IMR-90 (cell line): ENCODE measurements around the gene VAMP5. TPM values are rescaled to one million over a fixed set of nuclear protein-coding genes. Genes with fewer than 3 reads are reported as not detected.

Experiments
- ATAC-seq: fragments of 200-7000 bp; cut with Tn5 transposase; 2 replicates; pipeline ENCODE4 v1.9.1; 2020; ENCODE audit warnings: low read depth, mild to moderate bottlenecking, moderate library complexity
- BruUV-seq: library from RNA; stranded (reverse); fragments of 400-500 nt; replicated peaks from 2 replicates; lab custom pipeline; 2021; lab: Mats Ljungman, UMichigan
- CTCF ChIA-PET: fragments of 300-600 bp; formaldehyde crosslinking; extraction: SDS; loops from one replicate; lab custom pipeline; 2021; ENCODE audit warnings: antibody characterized with exemption; lab: Yijun Ruan, JAX
- POLR2A ChIA-PET: fragments of 300-600 bp; sonication (Branson Sonifier 250); formaldehyde crosslinking; loops from one replicate; lab custom pipeline; 2022; ENCODE audit warnings: antibody characterized with exemption; ENCODE audit not compliant: unreplicated experiment; lab: Charles Lee
- DNase-seq: peaks from one replicate; pipeline ENCODE4 v3.0.0; 2013
- H2AFZ ChIP-seq: replicated peaks from 2 replicates; pipeline ENCODE3; 2013; ENCODE audit warnings: low read length, mild to moderate bottlenecking; ENCODE audit not compliant: poor library complexity
- H2AK5ac ChIP-seq: 2 replicates; pipeline ENCODE4 v1.6.1; 2013; ENCODE audit warnings: low read depth, low read length, inconsistent platforms
- H2AK9ac ChIP-seq: replicated peaks from 2 replicates; pipeline ENCODE3; 2013; ENCODE audit warnings: mild to moderate bottlenecking, low read depth, low read length, moderate library complexity; ENCODE audit not compliant: poor library complexity
- H2BK120ac ChIP-seq: 2 replicates; pipeline ENCODE4 v1.6.1; 2013; ENCODE audit warnings: low read depth, low read length, inconsistent platforms
- H2BK15ac ChIP-seq: 3 replicates; pipeline ENCODE4 v1.6.1; 2013; ENCODE audit warnings: low read depth, low read length, inconsistent platforms
- H2BK20ac ChIP-seq: 2 replicates; pipeline ENCODE4 v1.6.1; 2013; ENCODE audit warnings: low read depth, mild to moderate bottlenecking, inconsistent platforms, low read length, moderate library complexity
- H2BK5ac ChIP-seq: 2 replicates; pipeline ENCODE4 v1.6.1; 2013; ENCODE audit warnings: mild to moderate bottlenecking, low read depth, low read length, inconsistent platforms; ENCODE audit not compliant: poor library complexity, severe bottlenecking
- H3K14ac ChIP-seq: replicated peaks from 2 replicates; pipeline ENCODE4 v1.6.1; 2013; ENCODE audit warnings: low read depth, low read length, inconsistent platforms
- H3K18ac ChIP-seq: 2 replicates; pipeline ENCODE4 v1.6.1; 2013; ENCODE audit warnings: low read depth, low read length, control low read depth
- H3K23ac ChIP-seq: 2 replicates; pipeline ENCODE4 v1.6.1; 2013; ENCODE audit warnings: low read depth, low read length, inconsistent platforms
- H3K27ac ChIP-seq: 2 replicates; pipeline ENCODE4 v1.5.1; 2013; ENCODE audit warnings: mild to moderate bottlenecking, control low read depth, low read length; ENCODE audit not compliant: insufficient read depth
- H3K27me3 ChIP-seq: 2 replicates; pipeline ENCODE4 v1.6.1; 2013; ENCODE audit warnings: low read length; ENCODE audit not compliant: control insufficient read depth, insufficient read depth
- H3K36me3 ChIP-seq: 2 replicates; pipeline ENCODE4 v1.6.1; 2013; ENCODE audit warnings: low read length, mixed read lengths; ENCODE audit not compliant: control insufficient read depth, insufficient read depth
- H3K4ac ChIP-seq: 2 replicates; pipeline ENCODE4 v1.6.1; 2013; ENCODE audit warnings: low read depth, low read length, inconsistent platforms
- H3K4me1 ChIP-seq: 2 replicates; pipeline ENCODE4 v1.6.1; 2013; ENCODE audit warnings: low read length, mixed read lengths; ENCODE audit not compliant: control insufficient read depth, insufficient read depth
- H3K4me2 ChIP-seq: 2 replicates; pipeline ENCODE4 v1.6.1; 2013; ENCODE audit warnings: low read depth, mild to moderate bottlenecking, control low read depth, low read length, moderate library complexity
- H3K4me3 ChIP-seq: 2 replicates; pipeline ENCODE4 v1.5.1; 2013; ENCODE audit warnings: low read depth, mild to moderate bottlenecking, control low read depth, low read length, moderate library complexity; ENCODE audit not compliant: insufficient read depth
- H3K56ac ChIP-seq: 2 replicates; pipeline ENCODE4 v1.6.1; 2013; ENCODE audit warnings: low read length, inconsistent platforms; ENCODE audit not compliant: insufficient read depth; ENCODE audit errors: extremely low read depth
- H3K79me1 ChIP-seq, 2 experiments: 2 replicates each; pipeline ENCODE4 v1.6.1; 2013; ENCODE audit warnings: low read length in 2 of 2, inconsistent platforms in 1 of 2, low read depth in 1 of 2
- H3K9ac ChIP-seq: 2 replicates; pipeline ENCODE4 v1.6.1; 2013; ENCODE audit warnings: low read depth, low read length, control low read depth
- H3K9me1 ChIP-seq: 2 replicates; pipeline ENCODE4 v1.6.1; 2013; ENCODE audit warnings: low read length, inconsistent platforms; ENCODE audit not compliant: insufficient read depth
- H3K9me3 ChIP-seq: 2 replicates; pipeline ENCODE4 v1.6.1; 2013; ENCODE audit warnings: low read length; ENCODE audit not compliant: control insufficient read depth, insufficient read depth
- H4K20me1 ChIP-seq: 2 replicates; pipeline ENCODE4 v1.6.1; 2013; ENCODE audit warnings: low read length, inconsistent platforms; ENCODE audit not compliant: insufficient read depth
- H4K5ac ChIP-seq: 2 replicates; pipeline ENCODE4 v1.6.1; 2013; ENCODE audit warnings: mild to moderate bottlenecking, low read depth, low read length, control low read depth
- H4K8ac ChIP-seq, 2 experiments: 2 replicates each; pipeline ENCODE4 v1.6.1; 2013; ENCODE audit warnings: low read depth in 2 of 2, low read length in 2 of 2, control low read depth in 1 of 2, inconsistent platforms in 1 of 2
- H4K91ac ChIP-seq: 2 replicates; pipeline ENCODE4 v1.6.1; 2013; ENCODE audit warnings: low read depth, low read length, inconsistent platforms; ENCODE audit not compliant: insufficient read depth
- BHLHE40 ChIP-seq: fragments of 150-350 bp; IDR thresholded peaks from 2 replicates; pipeline ENCODE4 v1.6.1; 2016; ENCODE audit warnings: mild to moderate bottlenecking, low read depth, low read length
- CEBPB ChIP-seq: IDR thresholded peaks from 2 replicates; pipeline ENCODE4 v1.6.1; 2012; ENCODE audit warnings: low read depth, low read length, improper control_type of control experiment
- CHD1 ChIP-seq: IDR thresholded peaks from 2 replicates; pipeline ENCODE4 v1.6.1; 2012; ENCODE audit warnings: low read depth, low read length, improper control_type of control experiment
- CTCF ChIP-seq: conservative IDR thresholded peaks from 2 replicates; pipeline ENCODE4 v1.5.1; 2012; ENCODE audit warnings: mild to moderate bottlenecking, low read depth, low read length, improper control_type of control experiment
- ELK1 ChIP-seq: fragments of 150-350 bp; IDR thresholded peaks from 2 replicates; pipeline ENCODE4 v1.6.1; 2016; ENCODE audit warnings: low read depth, mild to moderate bottlenecking, low read length, moderate library complexity, borderline replicate concordance
- FOS ChIP-seq: fragments of 150-350 bp; IDR thresholded peaks from 2 replicates; pipeline ENCODE4 v1.6.1; 2016; ENCODE audit warnings: low read depth, low read length
- MAFK ChIP-seq: IDR thresholded peaks from 2 replicates; pipeline ENCODE4 v1.6.1; 2012; ENCODE audit warnings: low read depth, low read length, improper control_type of control experiment
- MXI1 ChIP-seq: IDR thresholded peaks from 2 replicates; pipeline ENCODE4 v1.6.1; 2012; ENCODE audit warnings: low read depth, mild to moderate bottlenecking, low read length, moderate library complexity, borderline replicate concordance
- NFE2L2 ChIP-seq: fragments of 150-350 bp; IDR thresholded peaks from 2 replicates; pipeline ENCODE4 v1.6.1; 2016; ENCODE audit warnings: low read depth, mild to moderate bottlenecking, low read length
- RAD21 ChIP-seq: IDR thresholded peaks from 2 replicates; pipeline ENCODE4 v1.6.1; 2012; ENCODE audit warnings: low read length, improper control_type of control experiment
- RFX5 ChIP-seq: IDR thresholded peaks from 2 replicates; pipeline ENCODE4 v1.8.0; 2012; ENCODE audit warnings: low read depth, mild to moderate bottlenecking, low read length, moderate library complexity
- SMC3 ChIP-seq: fragments of 150-350 bp; IDR thresholded peaks from 2 replicates; pipeline ENCODE4 v1.6.1; 2016; ENCODE audit warnings: low read depth, mild to moderate bottlenecking, antibody characterized with exemption, low read length, moderate library complexity
- USF2 ChIP-seq: fragments of 150-350 bp; IDR thresholded peaks from 2 replicates; pipeline ENCODE4 v1.6.1; 2017; ENCODE audit warnings: mild to moderate bottlenecking, antibody characterized with exemption, low read length, low read depth
- WGBS, 2 experiments: methylation state at CpG; one replicate each; pipeline versions ENCODE4 v1.1.5 to v1.1.7; 2013; ENCODE audit warnings: missing lambda C conversion rate in 2 of 2; ENCODE audit not compliant: insufficient read length in 1 of 2; ENCODE audit errors: extremely low coverage in 2 of 2; 5-methylcytosine and 5-hydroxymethylcytosine counted together
- dilution Hi-C: fragments of 300-500 bp; cut with HindIII; formaldehyde crosslinking; loops from one replicate; pipeline ENCODE4 v1.14.3; 2018; ENCODE audit warnings: low sequenced_read_pairs; ENCODE audit not compliant: unreplicated experiment
- in situ Hi-C: fragments of 300-500 bp; cut with MboI; formaldehyde crosslinking; loops from 3 replicates; pipeline ENCODE4 v1.14.3; 2019; ENCODE audit warnings: low sequenced_read_pairs, inconsistent platforms, mixed read lengths
- intact Hi-C: fragments of 100-400 bp; cut with micrococcal nuclease; formaldehyde crosslinking; loops from 2 replicates; pipeline ENCODE4 v1.10.0; 2022
- polyA plus RNA-seq, 3 experiments: library from polyadenylated mRNA; depleted of rRNA; stranded (reverse); fragments of >200 nt; gene quantifications; 2 replicates each; pipeline ENCODE4 v1.2.3, GENCODE V29; 2012; ENCODE audit warnings: low replicate concordance in 1 of 3
- total RNA-seq: library from RNA; depleted of rRNA; stranded (reverse); fragments of >200 nt; gene quantifications from 2 replicates; pipeline ENCODE4 v1.2.3, GENCODE V29; 2012

The VAMP5 gene
- total and polyA plus RNA-seq, 2 of the 4 experiments (the other 2 are of a cell fraction), result 13.8 to 103 TPM

- H2AK9ac ChIP-seq, result peak within 1 kb of the TSS; percentile 96
- peak within 1 kb of the TSS; percentile 73 for H2BK5ac ChIP-seq
- peaks cover 11% of the 10 kb centered on the region; the same call in 1 of the 2 replicates for H4K20me1 ChIP-seq
- H3K9me3 ChIP-seq, result no peaks in the 10 kb centered on the region
- peak within 1 kb of the TSS; percentile 86 for H3K4ac ChIP-seq
- peak within 1 kb of the TSS; percentile 99 for H3K4me2 ChIP-seq
- no peak within 1 kb of the TSS; the same call in none of the 2 replicates for H3K18ac ChIP-seq
- H3K9ac ChIP-seq, result peak within 1 kb of the TSS; percentile 94
- BruUV-seq, result no TSS peak
- H3K27ac ChIP-seq, result peak within 1 kb of the TSS; percentile 80
- in situ Hi-C loops, result no loop called here
- peaks cover 15 to 68% of the 10 kb centered on the region in 2 experiments; a peak in 3 of 4 replicates for H3K79me1 ChIP-seq
- no peak within 1 kb of the TSS for H2BK20ac ChIP-seq
- peak within 1 kb of the TSS; percentile 85 for H2AK5ac ChIP-seq
- ATAC-seq (peak; percentile 93), DNase-seq (peak; percentile 80)
- intact Hi-C loops, result loop anchor here (5.0 kb wide), 1 partner anchor 40 kb away; the partner anchor contains the start of gene GGCX
- H3K56ac ChIP-seq, result peak within 1 kb of the TSS; percentile 38
- peaks cover 18% of the 10 kb centered on the region for H3K36me3 ChIP-seq
- dilution Hi-C loops, result no loop called here
- WGBS, 2 experiments, result 1% methylated on average over 29 of the region's 73 CpGs; no CpG with 5 or more reads in 1 of the 2 experiments
- peak within 1 kb of the TSS; percentile 41; the same call in 1 of the 2 replicates for H4K91ac ChIP-seq
- peaks cover 25% of the 10 kb centered on the region for H3K4me1 ChIP-seq
- ChIA-PET POLR2A (no interaction called here), CTCF (interaction anchor here (0.7 kb wide), 1 partner anchor 87 kb away, joined by 3 read pairs; no protein-coding TSS in a partner anchor)
- peak within 1 kb of the TSS; percentile 91 for H3K14ac ChIP-seq
- peak within 1 kb of the TSS; percentile 99 for H3K4me3 ChIP-seq
- H3K27me3 ChIP-seq, result no peaks in the 10 kb centered on the region
- peak within 1 kb of the TSS; percentile 97 for H3K23ac ChIP-seq
- H2BK15ac ChIP-seq, result peak within 1 kb of the TSS; percentile 33; the same call in 1 of the 3 replicates
- H2AFZ ChIP-seq, result peak within 1 kb of the TSS; percentile 96
- H3K9me1 ChIP-seq, result peaks cover 29% of the 10 kb centered on the region
- peak within 1 kb of the TSS; percentile 79 for H4K5ac ChIP-seq
- peak within 1 kb of the TSS; percentile 47 for H2BK120ac ChIP-seq
- H4K8ac ChIP-seq, result peak within 1 kb of the TSS; percentile 71 to 72; a peak in 3 of 4 replicates
- peak; percentile 12; the same call in 1 of the 2 replicates for TF ChIP-seq RAD21
- TF ChIP-seq NFE2L2, result no peak
- no peak for TF ChIP-seq MAFK
- peak; percentile 38 for TF ChIP-seq CTCF
- TF ChIP-seq BHLHE40, result no peak; the same call in 1 of the 2 replicates
- TF ChIP-seq ELK1, result no peak
- TF ChIP-seq RFX5, result no peak
- TF ChIP-seq CHD1, result no peak
- TF ChIP-seq SMC3, result 0 out of 2 replicates have a peak, but pooled peaks have one; percentile 7
- peak; percentile 68; the same call in 1 of the 2 replicates for TF ChIP-seq MXI1
- no peak for TF ChIP-seq FOS
- TF ChIP-seq USF2, result peak; percentile 66
- no peak for TF ChIP-seq CEBPB
These were observed 18.4 kb downstream of the VAMP5 start, which contains the start of gene TMEM150A for GRCh38 chr2:85602476-85603234. Gene TMEM150A, minus strand, starts transcription at chr2:85602698. Its CDS starts 750 bp downstream, at chr2:85601948.
